CD4-positive, alpha-beta T cell treated with Interleukin-6 for 4 hours (primary cell): Measurements from ENCODE around the gene ESRRA.

Source experiments
- DNase-seq: peaks from one replicate; pipeline ENCODE4 v3.0.0-alpha.2; 2020; ENCODE audit warnings: mixed read lengths

The ESRRA gene

GRCh38 chr11:64275031-64275800 lies 30.1 kb upstream of the ESRRA start:
- DNase-seq, result no peak

DNA sequence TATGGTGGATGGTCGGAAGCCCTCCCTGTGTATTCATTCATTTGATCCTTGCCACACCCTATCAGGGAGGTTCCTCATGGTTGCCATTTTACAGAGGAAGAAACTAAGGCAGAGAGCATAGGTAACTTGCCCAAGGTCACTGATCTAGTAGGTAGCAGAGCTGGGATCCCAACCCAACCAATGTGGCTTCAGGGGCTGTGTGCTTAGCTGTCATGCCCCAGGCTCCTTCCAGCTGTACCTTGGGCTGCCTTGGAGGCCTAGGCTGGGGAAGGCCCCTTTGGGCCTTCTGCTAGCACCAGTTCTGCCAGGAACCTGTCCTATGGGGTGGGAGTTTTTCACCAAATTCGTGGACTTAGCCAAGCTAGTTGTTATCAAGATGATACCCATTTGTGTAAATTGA lies 29.5 kb upstream of the ESRRA start:
- no peak for DNase-seq

GRCh38 chr11:64276653-64277431 lies 28.5 kb upstream of the ESRRA start:
- DNase-seq, result no peak

DNA sequence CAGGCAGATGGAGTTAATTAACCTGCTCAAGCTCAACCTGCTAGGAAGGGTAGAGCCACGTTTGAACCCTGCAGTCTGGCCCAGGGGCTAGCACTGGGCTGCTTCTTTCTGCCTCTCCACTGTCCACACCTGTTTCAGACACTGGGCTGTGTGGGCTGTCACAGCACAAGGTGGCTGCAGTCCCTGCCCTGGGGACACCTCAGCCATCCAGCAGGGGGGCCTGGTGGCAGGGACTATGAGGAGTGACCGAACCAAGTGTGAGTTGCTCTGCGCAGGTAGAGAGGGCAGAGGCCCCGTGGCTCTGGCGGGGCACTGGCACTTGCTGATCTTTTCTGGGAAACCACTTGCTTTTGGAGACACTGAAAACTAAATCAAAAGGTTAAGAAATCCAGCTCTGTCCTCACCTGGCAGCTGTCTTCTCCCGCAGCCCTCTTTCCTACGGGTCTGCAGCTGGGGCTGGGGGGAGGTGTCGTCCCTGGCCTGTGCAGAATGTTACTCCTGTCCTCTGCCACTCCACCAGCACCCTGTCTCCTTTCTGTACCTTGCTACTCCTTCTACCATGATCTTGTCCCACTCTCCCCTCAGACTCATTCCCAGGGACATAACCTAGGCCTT lies 26.6 kb upstream of the ESRRA start:
- DNase-seq, result no peak

- DNase-seq, result no peak
Observed at GRCh38 chr11:64281957-64282770, 23.2 kb upstream of the ESRRA start.

- DNase-seq, result no peak
Observed at GRCh38 chr11:64283092-64283491, 22.2 kb upstream of the ESRRA start.

DNA sequence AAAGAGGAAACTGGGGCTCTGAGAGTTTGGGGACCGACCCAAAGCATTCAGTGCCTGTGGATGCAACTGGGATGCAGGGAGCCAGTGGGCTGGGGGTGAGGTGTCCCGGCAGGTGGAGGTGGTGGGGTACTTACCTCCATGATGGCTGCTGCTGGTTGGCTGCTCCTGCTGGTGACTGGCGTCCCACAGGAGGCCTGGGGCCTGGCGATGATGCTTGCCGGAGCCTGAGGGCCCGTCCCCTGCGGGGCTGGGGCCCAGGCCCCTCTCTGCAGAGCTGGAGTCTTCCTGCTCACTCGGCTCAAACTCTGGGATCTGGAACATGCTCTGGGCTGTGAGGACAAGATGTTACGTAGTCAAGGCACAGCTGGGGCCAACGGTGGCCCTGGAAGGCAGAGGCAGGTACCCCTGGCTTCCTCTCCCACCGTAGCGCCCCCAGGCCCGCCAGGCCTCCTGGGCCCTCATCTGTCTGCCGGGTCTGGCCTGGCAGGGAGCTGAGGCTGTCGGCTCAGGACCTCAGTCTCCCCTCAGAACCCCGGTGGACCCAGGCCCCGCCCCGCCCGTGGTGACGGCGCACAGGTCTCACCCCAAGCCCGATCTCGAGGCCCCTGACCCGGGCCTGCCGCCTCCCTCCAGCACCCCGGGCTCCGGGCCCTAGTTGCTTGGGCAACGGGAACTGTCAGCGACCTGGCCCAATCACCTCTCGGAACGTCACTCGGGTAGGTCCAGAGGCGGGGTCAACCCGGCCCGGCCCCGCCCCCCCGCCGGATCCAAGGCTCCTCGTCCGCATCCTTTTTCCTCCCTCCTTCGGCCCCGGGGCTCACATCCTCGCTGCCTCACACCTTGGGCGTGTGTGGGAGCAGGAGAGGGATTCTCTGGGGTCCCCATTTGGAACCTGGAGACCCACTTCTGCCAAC lies 21.0 kb upstream of the ESRRA start, which contains the start of gene BAD:
Gene BAD, minus strand, starts transcription at position 618 of the 914 bp plus-strand sequence. Its CDS starts 297 bp downstream, at position 321.
- DNase-seq, result peak; percentile 94

- peak; percentile 94 for DNase-seq
Observed at GRCh38 chr11:64284962-64285884, 20.1 kb upstream of the ESRRA start, which contains the start of gene GPR137. GPR137 (plus strand) TSS chr11:64285848; CDS start chr11:64286525, 677 bp downstream.

DNA sequence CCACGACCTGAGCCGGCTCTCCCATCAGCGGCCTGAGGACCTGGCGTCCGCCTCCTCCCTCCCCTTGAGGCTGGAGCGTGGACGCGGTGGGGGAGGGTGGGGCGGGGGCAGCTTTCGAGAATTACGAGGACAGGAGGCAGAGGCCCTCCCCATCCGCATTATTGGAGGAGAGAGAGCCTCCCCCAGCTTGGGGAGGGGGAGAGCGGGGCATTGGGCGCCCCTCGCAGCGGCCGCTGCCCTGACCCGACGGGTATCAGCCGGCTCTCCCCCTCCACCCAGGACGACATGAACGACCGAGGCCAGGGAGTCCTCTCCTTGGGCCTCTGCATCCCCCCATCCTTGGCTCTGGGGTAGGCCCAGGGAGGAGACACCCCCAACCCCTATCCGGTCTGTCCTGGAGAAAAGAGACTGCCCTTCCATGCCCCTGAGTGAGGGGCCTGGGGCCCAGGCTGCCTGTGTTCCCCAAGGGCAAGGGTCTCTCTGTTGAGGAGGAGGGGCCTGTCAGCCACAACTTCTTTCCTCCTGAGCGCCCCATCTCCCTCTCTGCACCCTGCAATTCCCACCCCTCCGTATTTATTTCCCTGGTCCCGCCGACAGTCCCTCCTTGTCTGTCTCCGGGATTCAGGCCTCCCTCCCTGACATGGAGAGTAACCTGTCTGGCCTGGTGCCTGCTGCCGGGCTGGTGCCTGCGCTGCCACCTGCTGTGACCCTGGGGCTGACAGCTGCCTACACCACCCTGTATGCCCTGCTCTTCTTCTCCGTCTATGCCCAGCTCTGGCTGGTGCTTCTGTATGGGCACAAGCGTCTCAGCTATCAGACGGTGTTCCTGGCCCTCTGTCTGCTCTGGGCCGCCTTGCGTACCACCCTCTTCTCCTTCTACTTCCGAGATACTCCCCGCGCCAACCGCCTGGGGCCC lies 19.2 kb upstream of the ESRRA start:
- DNase-seq, result peak; percentile 27

GRCh38 chr11:64286801-64287159 lies 18.5 kb upstream of the ESRRA start:
- no peak for DNase-seq

DNA sequence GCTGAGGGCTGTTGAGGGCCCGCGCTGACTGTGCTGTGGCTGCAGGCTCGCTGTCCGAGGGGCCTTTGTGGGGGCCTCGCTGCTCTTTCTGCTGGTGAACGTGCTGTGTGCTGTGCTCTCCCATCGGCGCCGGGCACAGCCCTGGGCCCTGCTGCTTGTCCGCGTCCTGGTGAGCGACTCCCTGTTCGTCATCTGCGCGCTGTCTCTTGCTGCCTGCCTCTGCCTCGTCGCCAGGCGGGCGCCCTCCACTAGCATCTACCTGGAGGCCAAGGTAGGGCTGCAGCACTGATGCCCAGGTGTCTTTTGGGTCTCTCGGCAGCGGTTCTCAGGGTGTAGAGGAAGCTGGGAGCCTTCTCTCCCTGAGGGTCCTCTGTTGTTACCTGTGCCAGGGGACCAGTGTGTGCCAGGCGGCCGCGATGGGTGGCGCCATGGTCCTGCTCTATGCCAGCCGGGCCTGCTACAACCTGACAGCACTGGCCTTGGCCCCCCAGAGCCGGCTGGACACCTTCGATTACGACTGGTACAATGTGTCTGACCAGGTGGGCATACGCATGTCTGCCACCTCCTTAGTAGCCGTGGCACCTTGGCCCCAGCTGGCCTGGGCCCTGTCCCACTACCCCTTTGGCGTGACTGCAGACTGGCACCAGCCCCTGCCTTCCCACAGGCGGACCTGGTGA lies 17.5 kb upstream of the ESRRA start:
- no peak for DNase-seq

- DNase-seq, result no peak
Observed at GRCh38 chr11:64288353-64288750, 17.0 kb upstream of the ESRRA start.

DNA sequence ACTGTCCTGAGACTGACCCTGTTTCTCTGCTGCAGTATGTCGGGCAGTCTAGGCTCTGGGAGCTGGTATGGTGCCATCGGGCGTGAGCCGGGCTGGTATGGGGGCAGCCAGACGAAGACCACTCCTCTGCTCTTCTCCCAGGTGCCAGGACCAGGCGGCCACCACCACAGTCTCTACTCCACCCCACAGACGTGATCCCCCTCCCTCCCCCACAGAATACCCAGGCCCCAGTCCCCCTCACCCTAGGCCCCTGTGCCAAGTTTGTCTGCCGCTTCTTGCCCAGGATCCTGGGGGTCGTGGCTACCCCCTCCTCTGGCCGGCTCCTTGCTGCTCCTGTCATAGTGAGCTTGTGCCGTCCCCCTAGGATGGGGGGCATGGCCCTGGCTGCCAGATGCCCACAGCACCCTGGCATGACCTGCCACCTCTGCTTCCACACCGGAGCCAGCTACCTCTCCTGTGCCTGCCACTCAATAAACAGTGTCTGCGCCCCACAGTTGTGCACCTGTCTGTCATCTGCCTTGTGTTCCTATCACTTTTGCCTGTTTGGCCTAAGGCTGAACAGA lies 16.2 kb upstream of the ESRRA start:
- DNase-seq, result no peak

GRCh38 chr11:64290352-64291261 lies 14.7 kb upstream of the ESRRA start:
- DNase-seq, result no peak

GRCh38 chr11:64291262-64291751 lies 14.0 kb upstream of the ESRRA start, which contains the start of gene KCNK4:
KCNK4 (plus strand) TSS chr11:64291302; CDS start chr11:64293019, 1,717 bp downstream.
- DNase-seq, result no peak

DNA sequence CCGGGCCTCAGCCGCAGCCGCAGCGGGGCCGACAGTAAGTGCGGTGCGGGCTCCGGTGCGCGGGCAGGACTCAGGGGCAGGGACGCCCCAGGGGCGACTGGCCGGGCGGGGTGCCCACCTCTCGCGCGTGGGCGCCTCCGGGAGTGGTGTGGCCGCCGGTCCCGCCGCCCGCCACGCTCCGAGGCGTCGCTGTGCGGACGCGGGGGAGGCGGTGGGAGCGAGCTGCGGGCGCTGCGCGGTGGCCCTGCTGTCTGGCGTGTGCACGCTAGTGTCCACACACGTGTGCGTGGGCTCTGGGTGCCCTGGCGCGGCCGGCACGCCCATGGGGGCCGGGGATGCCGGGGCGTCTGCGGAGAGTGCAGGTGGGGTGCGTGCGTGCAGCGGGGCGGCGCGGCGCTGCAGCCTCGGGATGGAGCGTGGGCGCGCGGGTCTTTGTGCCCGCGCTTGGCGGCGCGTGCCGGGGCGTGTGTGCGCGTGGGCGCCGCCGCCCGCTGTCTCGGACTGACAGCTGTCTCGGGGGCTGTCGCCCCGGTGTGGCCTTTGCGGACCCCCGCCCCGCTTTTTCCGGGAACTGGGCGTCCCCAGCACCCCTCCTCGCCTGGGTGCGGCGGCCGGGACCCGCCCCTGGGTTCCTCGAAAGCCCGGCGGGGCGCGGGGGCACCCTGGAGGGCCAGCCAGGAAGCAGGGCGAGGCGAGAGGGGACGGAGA lies 13.4 kb upstream of the ESRRA start:
- no peak for DNase-seq
